ENCODE data around the gene CPEB4.

The CPEB4 gene

DNA sequence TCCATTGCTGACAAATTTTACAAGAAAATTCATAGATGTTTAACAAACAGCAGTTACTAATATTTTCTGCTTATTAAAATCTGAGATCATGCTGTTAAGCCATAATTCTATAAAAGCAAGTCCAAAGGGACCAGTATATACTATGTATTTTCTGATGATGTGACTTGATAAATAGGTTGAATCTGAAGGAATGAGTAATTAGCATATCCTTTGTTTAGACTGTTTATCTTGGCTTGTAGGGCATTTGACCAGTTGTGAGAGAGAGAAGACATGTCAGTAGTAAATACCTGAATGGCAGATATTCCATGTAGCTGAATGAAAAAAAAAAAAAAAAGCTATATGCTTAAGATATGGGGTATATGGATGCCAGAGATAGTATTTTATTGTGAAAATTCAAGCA is 14.6 kb downstream of the CPEB4 start:
- TF ChIP-seq FOXP2 (optimal IDR thresholded peaks at IDR 0.05; ENCODE audit: borderline replicate concordance, extremely low read depth, extremely low read length, insufficient read depth) (no peak), SIN3A (IDR thresholded peaks at IDR 0.05; ENCODE audit: borderline replicate concordance, insufficient read depth, low read length) (no peak), TAF1 (IDR thresholded peaks at IDR 0.05; ENCODE audit: borderline replicate concordance, insufficient read depth, low read length) (no peak), POLR2AphosphoS5 (IDR thresholded peaks at IDR 0.05; ENCODE audit: low read depth, low read length) (no peak)
- TF ChIP-seq, protein P1, sequence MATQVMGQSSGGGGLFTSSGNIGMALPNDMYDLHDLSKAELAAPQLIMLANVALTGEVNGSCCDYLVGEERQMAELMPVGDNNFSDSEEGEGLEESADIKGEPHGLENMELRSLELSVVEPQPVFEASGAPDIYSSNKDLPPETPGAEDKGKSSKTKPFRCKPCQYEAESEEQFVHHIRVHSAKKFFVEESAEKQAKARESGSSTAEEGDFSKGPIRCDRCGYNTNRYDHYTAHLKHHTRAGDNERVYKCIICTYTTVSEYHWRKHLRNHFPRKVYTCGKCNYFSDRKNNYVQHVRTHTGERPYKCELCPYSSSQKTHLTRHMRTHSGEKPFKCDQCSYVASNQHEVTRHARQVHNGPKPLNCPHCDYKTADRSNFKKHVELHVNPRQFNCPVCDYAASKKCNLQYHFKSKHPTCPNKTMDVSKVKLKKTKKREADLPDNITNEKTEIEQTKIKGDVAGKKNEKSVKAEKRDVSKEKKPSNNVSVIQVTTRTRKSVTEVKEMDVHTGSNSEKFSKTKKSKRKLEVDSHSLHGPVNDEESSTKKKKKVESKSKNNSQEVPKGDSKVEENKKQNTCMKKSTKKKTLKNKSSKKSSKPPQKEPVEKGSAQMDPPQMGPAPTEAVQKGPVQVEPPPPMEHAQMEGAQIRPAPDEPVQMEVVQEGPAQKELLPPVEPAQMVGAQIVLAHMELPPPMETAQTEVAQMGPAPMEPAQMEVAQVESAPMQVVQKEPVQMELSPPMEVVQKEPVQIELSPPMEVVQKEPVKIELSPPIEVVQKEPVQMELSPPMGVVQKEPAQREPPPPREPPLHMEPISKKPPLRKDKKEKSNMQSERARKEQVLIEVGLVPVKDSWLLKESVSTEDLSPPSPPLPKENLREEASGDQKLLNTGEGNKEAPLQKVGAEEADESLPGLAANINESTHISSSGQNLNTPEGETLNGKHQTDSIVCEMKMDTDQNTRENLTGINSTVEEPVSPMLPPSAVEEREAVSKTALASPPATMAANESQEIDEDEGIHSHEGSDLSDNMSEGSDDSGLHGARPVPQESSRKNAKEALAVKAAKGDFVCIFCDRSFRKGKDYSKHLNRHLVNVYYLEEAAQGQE (IDR thresholded peaks at IDR 0.05; ENCODE audit: insufficient read depth in 1 of 2, low read depth in 2 of 2, low read length in 2 of 2), result no peak

DNA sequence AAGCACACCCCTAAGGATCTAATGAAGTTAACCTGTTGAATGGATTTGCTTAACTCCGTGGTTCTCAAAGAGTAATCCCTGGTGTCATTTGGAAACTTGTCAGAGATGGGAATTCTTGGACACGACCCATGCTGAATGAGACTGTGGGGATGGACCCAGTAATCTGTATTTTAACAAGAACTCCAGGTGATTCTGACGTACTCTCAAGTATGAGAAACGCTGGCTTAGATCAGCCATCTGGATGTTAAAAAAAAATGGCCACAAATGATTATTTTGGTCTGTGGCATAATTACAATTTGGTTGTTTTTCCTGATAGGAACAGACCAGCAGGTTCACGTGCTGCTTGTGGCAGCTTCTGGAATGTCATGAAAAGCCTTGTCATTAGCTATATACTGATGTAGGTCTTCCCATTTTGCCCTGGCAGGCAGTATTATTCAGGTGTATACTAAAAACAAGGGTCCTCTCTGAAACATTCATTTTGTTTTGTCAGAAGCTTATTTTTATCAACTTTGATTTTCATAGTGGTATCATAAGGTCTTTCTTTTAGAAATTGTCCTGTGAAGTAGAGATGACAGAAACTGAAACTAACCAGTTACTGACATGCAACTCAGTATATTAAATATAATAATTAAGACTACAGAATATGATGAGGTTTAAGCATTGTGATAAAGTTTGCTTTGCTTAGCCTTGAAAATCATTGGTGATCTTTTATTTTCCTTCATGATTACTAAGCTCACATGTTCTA is 15.4 kb downstream of the CPEB4 start:
- no peak for TF ChIP-seq POLR2AphosphoS5 (IDR thresholded peaks at IDR 0.05; ENCODE audit: low read depth, low read length)
- no peak for TF ChIP-seq FOXP2 (optimal IDR thresholded peaks at IDR 0.05; ENCODE audit: borderline replicate concordance, extremely low read depth, extremely low read length, insufficient read depth)
- TF ChIP-seq TAF1 (IDR thresholded peaks at IDR 0.05; ENCODE audit: borderline replicate concordance, insufficient read depth, low read length), result no peak
- TF ChIP-seq SIN3A (IDR thresholded peaks at IDR 0.05; ENCODE audit: borderline replicate concordance, insufficient read depth, low read length), result no peak
- TF ChIP-seq, protein P1 (IDR thresholded peaks at IDR 0.05; ENCODE audit: insufficient read depth in 1 of 2, low read depth in 2 of 2, low read length in 2 of 2), result no peak

GRCh38 chr5:173904151-173904550 is 16.0 kb downstream of the CPEB4 start:
- TF ChIP-seq, protein P1 (IDR thresholded peaks at IDR 0.05; ENCODE audit: insufficient read depth in 1 of 2, low read depth in 2 of 2, low read length in 2 of 2), result no peak
- no peak for TF ChIP-seq SIN3A (IDR thresholded peaks at IDR 0.05; ENCODE audit: borderline replicate concordance, insufficient read depth, low read length)
- no peak for TF ChIP-seq TAF1 (IDR thresholded peaks at IDR 0.05; ENCODE audit: borderline replicate concordance, insufficient read depth, low read length)
- no peak for TF ChIP-seq POLR2AphosphoS5 (IDR thresholded peaks at IDR 0.05; ENCODE audit: low read depth, low read length)
- TF ChIP-seq FOXP2 (optimal IDR thresholded peaks at IDR 0.05; ENCODE audit: borderline replicate concordance, extremely low read depth, extremely low read length, insufficient read depth), result no peak

DNA sequence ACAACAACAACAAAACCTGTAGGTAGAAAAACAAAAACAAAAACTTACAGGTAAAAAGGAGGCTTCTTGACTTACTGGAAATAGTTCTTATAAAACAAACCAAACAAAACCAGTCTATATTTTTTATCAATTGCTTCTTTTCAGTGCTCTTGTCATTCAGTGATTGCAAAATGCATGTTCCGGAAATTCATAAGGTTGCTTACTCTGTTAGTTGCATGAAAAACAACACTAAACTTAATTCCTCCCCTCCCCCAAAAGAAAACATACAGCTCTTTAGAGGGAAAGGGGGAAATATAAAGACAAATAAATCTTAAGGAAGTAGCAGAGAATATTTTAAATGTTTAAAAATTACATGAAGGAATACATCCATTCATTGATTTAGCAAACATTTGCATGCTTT is 19.1 kb downstream of the CPEB4 start:
- no peak for TF ChIP-seq SIN3A (IDR thresholded peaks at IDR 0.05; ENCODE audit: borderline replicate concordance, insufficient read depth, low read length)
- TF ChIP-seq POLR2AphosphoS5 (IDR thresholded peaks at IDR 0.05; ENCODE audit: low read depth, low read length), result no peak
- TF ChIP-seq, protein P1 (IDR thresholded peaks at IDR 0.05; ENCODE audit: insufficient read depth in 1 of 2, low read depth in 2 of 2, low read length in 2 of 2), result no peak
- TF ChIP-seq FOXP2 (optimal IDR thresholded peaks at IDR 0.05; ENCODE audit: borderline replicate concordance, extremely low read depth, extremely low read length, insufficient read depth), result no peak
- no peak for TF ChIP-seq TAF1 (IDR thresholded peaks at IDR 0.05; ENCODE audit: borderline replicate concordance, insufficient read depth, low read length)

All from PFSK-1 (cell line).